Glutamatergic neuron (in vitro differentiated cells): ENCODE data around the gene MLANA. TPM values are rescaled to one million over a fixed set of nuclear protein-coding genes. Genes with fewer than 3 reads are reported as not detected.

Experiments used
- DNase-seq: peaks from one replicate; pipeline ENCODE4 v3.0.0; 2022
- H3K27ac Mint-ChIP-seq: one replicate; pipeline ENCODE4 v1.8.0; 2020; ENCODE audit warnings: mild to moderate bottlenecking, mixed read lengths, inconsistent platforms; ENCODE audit not compliant: unreplicated experiment
- H3K27me3 Mint-ChIP-seq: one replicate; pipeline ENCODE4 v1.8.0; 2020; ENCODE audit warnings: mild to moderate bottlenecking, moderate library complexity, mixed read lengths, inconsistent platforms; ENCODE audit not compliant: unreplicated experiment
- H3K36me3 Mint-ChIP-seq: one replicate; pipeline ENCODE4 v1.8.0; 2020; ENCODE audit warnings: mild to moderate bottlenecking, mixed read lengths, inconsistent platforms; ENCODE audit not compliant: unreplicated experiment
- H3K4me1 Mint-ChIP-seq: one replicate; pipeline ENCODE4 v1.8.0; 2020; ENCODE audit warnings: mild to moderate bottlenecking, low read depth, mixed read lengths, inconsistent platforms; ENCODE audit not compliant: unreplicated experiment
- H3K4me3 Mint-ChIP-seq: one replicate; pipeline ENCODE4 v1.8.0; 2020; ENCODE audit warnings: mild to moderate bottlenecking, mixed read lengths, inconsistent platforms; ENCODE audit not compliant: unreplicated experiment
- H3K9me3 Mint-ChIP-seq: one replicate; pipeline ENCODE4 v1.8.0; 2020; ENCODE audit warnings: mild to moderate bottlenecking, moderate library complexity, mixed read lengths, inconsistent platforms; ENCODE audit not compliant: unreplicated experiment
- total RNA-seq: library from RNA; stranded (reverse); fragmentation: NEBNext Ultra II Directional; extraction: Animal tissue kit (Norgen Biotek cat#: 25700); gene quantifications from one replicate; pipeline ENCODE4 v1.2.1, GENCODE V29; 2021; ENCODE audit not compliant: unreplicated experiment
- TF ChIP-seq, protein P1 (sequence below): fragments of 200-600 bp; sonication (generic); IDR thresholded peaks from one replicate; pipeline ENCODE4 v1.5.0; 2021; ENCODE audit not compliant: partially characterized antibody, unreplicated experiment

Gene MLANA
- total RNA-seq, 1 donor from 2014 or later: not detected

- Mint-ChIP-seq H3K27me3 (no peaks in the 10 kb centered on the region), H3K36me3 (no peaks in the 10 kb centered on the region), H3K4me1 (peaks cover 6% of the 10 kb centered on the region), H3K27ac (no peak overlapping the region), H3K4me3 (no peak overlapping the region), H3K9me3 (no peaks in the 10 kb centered on the region)
- TF ChIP-seq, protein P1, sequence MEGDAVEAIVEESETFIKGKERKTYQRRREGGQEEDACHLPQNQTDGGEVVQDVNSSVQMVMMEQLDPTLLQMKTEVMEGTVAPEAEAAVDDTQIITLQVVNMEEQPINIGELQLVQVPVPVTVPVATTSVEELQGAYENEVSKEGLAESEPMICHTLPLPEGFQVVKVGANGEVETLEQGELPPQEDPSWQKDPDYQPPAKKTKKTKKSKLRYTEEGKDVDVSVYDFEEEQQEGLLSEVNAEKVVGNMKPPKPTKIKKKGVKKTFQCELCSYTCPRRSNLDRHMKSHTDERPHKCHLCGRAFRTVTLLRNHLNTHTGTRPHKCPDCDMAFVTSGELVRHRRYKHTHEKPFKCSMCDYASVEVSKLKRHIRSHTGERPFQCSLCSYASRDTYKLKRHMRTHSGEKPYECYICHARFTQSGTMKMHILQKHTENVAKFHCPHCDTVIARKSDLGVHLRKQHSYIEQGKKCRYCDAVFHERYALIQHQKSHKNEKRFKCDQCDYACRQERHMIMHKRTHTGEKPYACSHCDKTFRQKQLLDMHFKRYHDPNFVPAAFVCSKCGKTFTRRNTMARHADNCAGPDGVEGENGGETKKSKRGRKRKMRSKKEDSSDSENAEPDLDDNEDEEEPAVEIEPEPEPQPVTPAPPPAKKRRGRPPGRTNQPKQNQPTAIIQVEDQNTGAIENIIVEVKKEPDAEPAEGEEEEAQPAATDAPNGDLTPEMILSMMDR: no peak
- DNase-seq: no peak
These were observed 67.6 kb downstream of the MLANA start for GRCh38 chr9:5958273-5958672.

Other genes starting within 250 kb of the MLANA start
- 4.2 TPM for gene ERMP1, start 57.8 kb upstream of the MLANA start, total RNA-seq
- gene RANBP6, start 124.7 kb downstream of the MLANA start, total RNA-seq: 32.2 TPM